Heart left ventricle (tissue), 16 donors: ENCODE results near the gene PASK. TPM values are rescaled to one million over a fixed set of nuclear protein-coding genes. Genes with fewer than 3 reads are reported as not detected.

ENCODE experiments used
- ATAC-seq, 4 donors: fragments of 200-7000 bp; cut with Tn5 transposase; one replicate each; pipeline ENCODE4 v1.9.1; 2020 to 2022; ENCODE audit warnings: moderate library complexity in 4 of 4, mild to moderate bottlenecking in 3 of 4, moderate number of reproducible peaks in 1 of 4
- DNase-seq, 5 donors: peaks; one replicate each; pipeline ENCODE4 v3.0.0-alpha.2; 2020
- H3K27ac ChIP-seq, 12 donors: fragments of 200-600 bp; sonication (generic) in 4 of 12; one replicate each; pipeline versions ENCODE4 v1.5.0 to v1.8.0; 2016 to 2022; ENCODE audit warnings: mild to moderate bottlenecking in 2 of 12
- H3K27me3 ChIP-seq, 9 donors: fragments of 200-600 bp; sonication (generic) in 2 of 9; one replicate each; pipeline versions ENCODE4 v1.5.1 to v1.8.0; 2016 to 2022; ENCODE audit warnings: mild to moderate bottlenecking in 3 of 9
- H3K36me3 ChIP-seq, 9 donors: fragments of 200-600 bp; sonication (generic) in 2 of 9; one replicate each; pipeline versions ENCODE4 v1.5.0 to v1.8.0; 2018 to 2022; ENCODE audit warnings: mild to moderate bottlenecking in 2 of 9
- H3K4me1 ChIP-seq, 12 donors: fragments of 200-600 bp; sonication (generic) in 4 of 12; one replicate each; pipeline versions ENCODE4 v1.5.0 to v1.8.0; 2016 to 2022; ENCODE audit warnings: mild to moderate bottlenecking in 3 of 12
- H3K4me3 ChIP-seq, 12 donors: fragments of 200-600 bp; sonication (generic) in 4 of 12; one replicate each; pipeline versions ENCODE4 v1.5.0 to v1.8.0; 2017 to 2022; ENCODE audit warnings: mild to moderate bottlenecking in 9 of 12, moderate library complexity in 4 of 12
- H3K9me3 ChIP-seq, 12 donors: fragments of 200-600 bp; sonication (generic) in 4 of 12; one replicate each; pipeline versions ENCODE4 v1.5.0 to v1.8.0; 2016 to 2022; ENCODE audit warnings: mild to moderate bottlenecking in 1 of 12
- CTCF ChIP-seq, 12 donors: fragments of 200-600 bp; sonication (generic) in 4 of 12; IDR thresholded peaks; one replicate each; pipeline versions ENCODE4 v1.5.0 to v1.8.0; 2018 to 2022; ENCODE audit warnings: antibody characterized with exemption in 12 of 12, mild to moderate bottlenecking in 5 of 12
- POLR2A ChIP-seq, 2 donors: fragments of 450-650 bp; IDR thresholded peaks; one replicate each; pipeline ENCODE4 v1.6.1; 2017; ENCODE audit warnings: antibody characterized with exemption in 2 of 2, mild to moderate bottlenecking in 2 of 2, moderate library complexity in 2 of 2
- WGBS, 4 donors: extraction: QIAGEN DNeasy Blood & Tissue Kit in 2 of 4; methylation state at CpG; one replicate each; pipeline versions ENCODE4 v1.1.5 to v1.1.7; 2013 to 2018; 5-methylcytosine and 5-hydroxymethylcytosine counted together
- intact Hi-C, 10 donors: fragments of 100-400 bp; cut with DNase I; formaldehyde crosslinking; loops; one replicate each; pipeline versions ENCODE4 v1.11.1 to v1.14.2; 2022
- polyA plus RNA-seq, 2 donors: library from polyadenylated mRNA; stranded (reverse); fragments of 200-250 nt; gene quantifications; one replicate each; pipeline ENCODE4 v1.2.3, GENCODE V29; 2013
- total RNA-seq, 9 donors: library from RNA; depleted of rRNA in 2 of 9; stranded (reverse); fragments of >200 nt in 2 of 9; fragmentation: NEBNext Ultra II Directional in 3 of 9; extraction: Animal tissue kit (Norgen Biotek cat#: 25700) in 3 of 9; gene quantifications; one replicate each; pipeline versions ENCODE4 v1.1.0 to v1.2.4, GENCODE V29; 2016 to 2023
- donor health status: ischemic (EF 13 %, LVEDD 7.1; RV severe dilation, severe dysfunction).
- donor health status: healthy with polysubstance abuse.
- donor health status: DM: no; HTN: yes; CAD: no.
- donor health status: DM: no; HTN: no; CAD: no.
- donor health status: ischemic (EF 25% LVEDD 6.9; RV normal size, moderate dysfunction).
- donor health status: ischemic (EF 25% LVEDD 5.7; RV mildly dilated, moderate dysfunction).
- donor health status: healthy.
- donor health status: DM: yes; HTN: yes; CAD: no.
- donor health status: ischemic (EF 35%, LVEDD 5.7; RV mildly dilated, moderate dysfunction).
- donor health status: nonischemic (EF 11% LVEDD 7.7; RV severe dilation, severe dysfunction).
- donor health status: DM: yes; HTN: yes; CAD: no.
- donor health status: PGD.
- donor health status: ischemic (EF 29% LVEDD 5.4; RV normal size, mild dysfunction).
- donor health status: nonischemic (EF 23%, LVEDD 6.1; RV moderate dilation, normal function).

Gene PASK
- total and polyA plus RNA-seq, 11 donors, result 0.60 to 6.3 (median 1.6) TPM

GRCh38 chr2:241068942-241069810 lies 80.1 kb downstream of the PASK start:
- ATAC-seq, result no peak
- H3K36me3 ChIP-seq, result peaks cover 0 to 75% (median 14%) of the 10 kb centered on the region in 9 donors
- intact Hi-C loops, result no loop called here
- H3K27me3 ChIP-seq, result no peaks in the 10 kb centered on the region
- no peak overlapping the region for H3K4me3 ChIP-seq
- 90 to 94% (median 92%) methylated on average over 17 to 28 of the region's 28 CpGs for WGBS, 4 donors
- peaks cover 0 to under 1% (median 0%) of the 10 kb centered on the region in 12 donors for H3K4me1 ChIP-seq
- no peak overlapping the region for H3K27ac ChIP-seq
- DNase-seq, result peak in 1 of 5 donors; percentile 34
- no peak for TF ChIP-seq CTCF (IDR thresholded peaks at IDR 0.05)
- no peak for TF ChIP-seq POLR2A (IDR thresholded peaks at IDR 0.05)
- H3K9me3 ChIP-seq, result no peaks in the 10 kb centered on the region

GRCh38 chr2:241068136-241068941 lies 80.9 kb downstream of the PASK start:
- peaks cover 0 to 9% (median 0%) of the 10 kb centered on the region in 12 donors for H3K4me1 ChIP-seq
- H3K4me3 ChIP-seq, result no peak overlapping the region
- H3K9me3 ChIP-seq, result no peaks in the 10 kb centered on the region
- no peaks in the 10 kb centered on the region for H3K27me3 ChIP-seq
- DNase-seq (peak in 1 of 5 donors; percentile 46), ATAC-seq (no peak)
- H3K36me3 ChIP-seq, result peaks cover 0 to 68% (median 8%) of the 10 kb centered on the region in 9 donors
- WGBS, 4 donors, result 84 to 91% (median 89%) methylated on average over 24 to 25 of the region's 25 CpGs
- no peak overlapping the region for H3K27ac ChIP-seq
- no peak for TF ChIP-seq CTCF (IDR thresholded peaks at IDR 0.05)
- no peak for TF ChIP-seq POLR2A (IDR thresholded peaks at IDR 0.05)
- intact Hi-C loops, result no loop called here

- Histone ChIP-seq H3K36me3 (peaks cover 0 to 62% (median 7%) of the 10 kb centered on the region in 9 donors), H3K9me3 (no peaks in the 10 kb centered on the region), H3K27ac (no peak overlapping the region), H3K4me1 (peaks cover 0 to 9% (median 0%) of the 10 kb centered on the region in 12 donors), H3K27me3 (no peaks in the 10 kb centered on the region), H3K4me3 (no peak overlapping the region)
- ATAC-seq (no peak), DNase-seq (peak in 2 of 5 donors; percentile 17 to 55)
- intact Hi-C loops, result no loop called here
- TF ChIP-seq CTCF (IDR thresholded peaks at IDR 0.05), result no peak
- no peak for TF ChIP-seq POLR2A (IDR thresholded peaks at IDR 0.05)
- WGBS, 4 donors, result 92 to 97% (median 94%) methylated on average over 11 to 21 of the region's 21 CpGs
Observed at GRCh38 chr2:241067501-241068135, 81.7 kb downstream of the PASK start.
